Choroid plexus epithelial cell (primary cell): ENCODE results near the gene RLBP1.
A peak's percentile ranks its signal among the peaks of the same experiment; 100 is the strongest.
"Not testable (repeated sequence)": the region's sequence is repeated elsewhere in the genome, so short reads cannot be mapped to it uniquely, and the experiment has no call there.

Experiments used
- DNase-seq: peaks from one replicate; pipeline ENCODE4 v3.0.0-alpha.2; 2010; ENCODE audit warnings: low read depth
- H3K4me3 ChIP-seq: 2 replicates; pipeline ENCODE4 v1.5.1; 2011; ENCODE audit warnings: low read depth, mild to moderate bottlenecking, control low read depth, low read length, moderate library complexity
- TF ChIP-seq, protein P1 (sequence below): conservative IDR thresholded peaks from 2 replicates; pipeline ENCODE4 v1.5.1; 2011; ENCODE audit warnings: low read depth, mild to moderate bottlenecking, control low read depth, inconsistent platforms, low read length, moderate library complexity

RLBP1 gene

GRCh38 chr15:89221543-89221942 is at the start of gene RLBP1:
RLBP1 (minus strand) TSS chr15:89221579; CDS start chr15:89218975, 2,604 bp downstream.
- TF ChIP-seq, protein P1, sequence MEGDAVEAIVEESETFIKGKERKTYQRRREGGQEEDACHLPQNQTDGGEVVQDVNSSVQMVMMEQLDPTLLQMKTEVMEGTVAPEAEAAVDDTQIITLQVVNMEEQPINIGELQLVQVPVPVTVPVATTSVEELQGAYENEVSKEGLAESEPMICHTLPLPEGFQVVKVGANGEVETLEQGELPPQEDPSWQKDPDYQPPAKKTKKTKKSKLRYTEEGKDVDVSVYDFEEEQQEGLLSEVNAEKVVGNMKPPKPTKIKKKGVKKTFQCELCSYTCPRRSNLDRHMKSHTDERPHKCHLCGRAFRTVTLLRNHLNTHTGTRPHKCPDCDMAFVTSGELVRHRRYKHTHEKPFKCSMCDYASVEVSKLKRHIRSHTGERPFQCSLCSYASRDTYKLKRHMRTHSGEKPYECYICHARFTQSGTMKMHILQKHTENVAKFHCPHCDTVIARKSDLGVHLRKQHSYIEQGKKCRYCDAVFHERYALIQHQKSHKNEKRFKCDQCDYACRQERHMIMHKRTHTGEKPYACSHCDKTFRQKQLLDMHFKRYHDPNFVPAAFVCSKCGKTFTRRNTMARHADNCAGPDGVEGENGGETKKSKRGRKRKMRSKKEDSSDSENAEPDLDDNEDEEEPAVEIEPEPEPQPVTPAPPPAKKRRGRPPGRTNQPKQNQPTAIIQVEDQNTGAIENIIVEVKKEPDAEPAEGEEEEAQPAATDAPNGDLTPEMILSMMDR = no peak
- DNase-seq = no peak
- H3K4me3 ChIP-seq = no peak within 1 kb of the TSS

DNA sequence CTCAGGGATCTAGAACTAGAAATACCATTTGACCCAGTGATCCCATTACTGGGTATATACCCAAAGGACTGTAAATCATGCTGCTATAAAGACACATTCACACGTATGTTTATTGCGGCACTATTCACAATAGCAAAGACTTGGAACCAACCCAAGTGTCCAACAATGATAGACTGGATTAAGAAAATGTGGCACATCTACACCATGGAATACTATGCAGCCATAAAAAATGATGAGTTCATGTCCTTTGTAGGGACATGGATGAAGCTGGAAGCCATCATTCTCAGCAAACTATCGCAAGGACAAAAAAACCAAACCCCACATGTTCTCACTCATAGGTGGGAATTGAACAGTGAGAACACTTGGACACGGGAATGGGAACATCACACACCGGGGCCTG is 28.8 kb upstream of the RLBP1 start:
- not testable (repeated sequence) for DNase-seq, H3K4me3 ChIP-seq

GRCh38 chr15:89248584-89248983 is 27.2 kb upstream of the RLBP1 start:
- no peak for DNase-seq
- TF ChIP-seq, protein P1 = no peak
- no peak overlapping the region for H3K4me3 ChIP-seq

GRCh38 chr15:89247446-89247845 is 26.1 kb upstream of the RLBP1 start:
- H3K4me3 ChIP-seq = no peak overlapping the region
- no peak for DNase-seq
- TF ChIP-seq, protein P1 = no peak

- TF ChIP-seq, protein P1 = no peak
- peak; percentile 18 for DNase-seq
- H3K4me3 ChIP-seq = peak overlapping the region; percentile 85
Measured at GRCh38 chr15:89244574-89244903, 23.2 kb upstream of the RLBP1 start.

DNA sequence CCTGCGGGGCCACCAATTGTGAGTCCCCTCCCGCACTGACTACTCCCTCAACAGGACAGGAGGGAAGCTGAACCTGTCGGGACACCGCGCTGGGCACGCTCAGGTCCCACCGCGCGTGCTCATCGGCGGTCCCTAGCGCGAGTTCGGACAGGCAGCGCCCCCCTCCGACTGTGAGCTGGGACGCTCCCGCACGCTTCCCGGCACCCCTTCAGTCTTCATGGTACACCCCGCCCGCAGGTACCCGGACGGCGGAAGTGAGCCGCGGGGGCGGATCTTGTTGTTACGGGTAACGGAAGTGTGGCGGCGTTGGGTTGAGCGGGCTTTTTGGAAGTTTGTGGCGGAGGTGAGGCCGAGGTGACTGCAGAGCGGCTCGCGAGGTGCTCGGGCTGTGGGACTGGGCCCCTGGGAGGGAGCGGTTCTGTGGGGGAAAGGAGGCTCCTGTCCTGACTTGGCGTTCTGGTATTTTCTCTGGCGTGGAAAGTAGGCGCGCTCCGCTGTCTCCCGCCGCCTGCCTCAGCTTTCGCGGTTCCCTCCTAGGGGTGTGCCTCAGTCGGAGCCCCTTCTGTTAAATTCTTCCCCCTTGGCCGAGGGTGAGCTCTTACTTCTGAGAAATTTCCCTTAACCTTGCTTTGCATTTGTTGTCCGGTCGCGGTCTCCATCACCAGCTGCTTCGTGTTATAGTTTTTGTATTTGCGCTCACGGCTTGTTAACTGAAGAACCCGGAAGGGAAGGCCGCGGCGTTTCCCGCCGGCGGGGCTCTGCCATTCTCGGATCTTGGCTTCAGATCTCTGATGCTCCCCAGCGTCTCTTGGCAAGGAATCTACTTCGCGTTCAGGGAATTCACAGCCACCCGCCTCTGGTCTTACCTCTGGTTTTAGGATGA is 22.6 kb upstream of the RLBP1 start, which contains the start of gene FANCI:
Gene FANCI (plus strand): TSS at position 289 of the 883 bp plus-strand sequence. CDS start 3,669 bp downstream, outside the sequence.
- TF ChIP-seq, protein P1 = peak; percentile 53
- peak; percentile 96 for DNase-seq
- peak within 1 kb of the TSS; percentile 85 for H3K4me3 ChIP-seq

DNA sequence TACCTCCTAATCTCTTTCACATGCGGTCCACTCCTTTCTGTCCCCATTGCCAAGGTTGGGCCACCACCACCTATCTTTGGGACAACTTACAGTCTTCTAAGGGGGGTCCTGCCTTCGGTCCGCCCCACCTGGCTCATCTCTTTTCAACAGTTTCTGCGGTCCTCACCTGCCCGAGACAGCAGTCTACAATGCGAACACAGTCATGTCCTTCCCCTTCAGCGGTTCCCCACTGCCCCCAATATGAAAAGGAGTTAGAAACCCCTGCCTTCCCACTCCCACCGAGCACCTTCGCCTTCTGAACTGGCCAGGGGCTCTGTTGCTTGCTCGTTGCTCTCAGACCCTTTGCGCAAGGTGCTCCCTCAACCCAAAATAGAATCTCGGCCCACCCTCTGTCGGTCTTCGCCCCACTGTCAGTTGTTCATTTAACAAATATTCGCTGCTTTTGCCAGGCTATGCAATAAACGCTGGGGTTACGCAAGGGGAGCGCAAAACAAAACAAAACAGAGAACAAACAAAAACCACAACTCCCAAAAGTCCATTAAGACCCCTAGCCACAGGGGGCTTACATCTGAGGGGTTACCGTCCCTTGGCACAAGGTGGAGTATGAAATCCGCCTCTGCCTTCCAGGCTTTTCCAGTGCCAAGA is 21.8 kb upstream of the RLBP1 start:
- TF ChIP-seq, protein P1 = no peak
- peak overlapping the region; percentile 85 for H3K4me3 ChIP-seq
- DNase-seq = peak; percentile 37

DNA sequence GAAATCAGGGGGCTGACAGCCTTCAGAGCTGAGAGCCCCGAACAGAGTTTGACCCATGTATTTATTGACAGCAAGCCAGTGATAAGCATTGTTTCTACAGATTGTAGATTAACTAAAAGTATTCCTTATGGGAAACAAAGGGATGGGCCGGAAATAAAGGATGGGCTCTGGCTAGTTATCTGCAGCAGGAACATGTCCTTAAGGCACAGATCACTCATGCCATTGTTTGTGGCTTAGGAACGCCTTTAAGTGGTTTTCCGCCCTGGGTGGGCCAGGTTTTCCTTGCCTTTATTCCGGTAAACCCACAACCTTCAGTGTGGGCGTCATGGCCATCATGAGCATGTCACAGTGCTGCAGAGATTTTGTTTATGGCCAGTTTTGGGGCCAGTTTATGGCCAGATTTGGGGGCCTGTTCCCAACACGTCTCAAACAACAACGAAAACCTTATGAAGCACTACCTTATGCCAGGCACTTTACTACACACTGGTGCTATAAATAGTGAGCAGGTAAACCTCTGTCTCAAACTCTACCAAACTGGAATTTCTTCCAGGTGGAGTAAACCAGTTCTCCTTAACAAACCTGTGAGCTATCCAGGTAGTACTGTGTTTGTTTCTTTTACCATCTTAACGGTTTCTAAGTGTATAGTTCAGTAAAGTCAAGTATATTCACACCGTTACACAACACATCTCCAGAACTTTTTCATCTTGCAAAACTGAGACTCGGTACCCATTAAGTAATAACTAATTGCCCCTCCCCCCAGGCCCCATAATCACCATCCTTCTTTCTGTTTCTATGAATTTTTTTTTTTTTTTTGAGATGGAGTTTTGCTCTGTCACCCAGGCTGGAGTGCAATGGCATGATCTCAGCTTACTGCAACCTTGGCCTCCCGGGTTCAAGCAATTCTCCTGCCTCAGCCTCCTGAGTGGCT is 18.8 kb upstream of the RLBP1 start:
- not testable (repeated sequence) for DNase-seq, H3K4me3 ChIP-seq
